ENCODE results near the gene GTF2H4. TPM values are rescaled to one million over a fixed set of nuclear protein-coding genes. Genes with fewer than 3 reads are reported as not detected.

GTF2H4 gene
- polyA plus RNA-seq, 1 donor from 2014 or later: 101 TPM

- TF ChIP-seq EZH2 (IDR thresholded peaks at IDR 0.05; ENCODE audit: borderline replicate concordance, insufficient read depth, low read length, poor library complexity, severe bottlenecking) (no peak), TAF1 (IDR thresholded peaks at IDR 0.05; ENCODE audit: low read depth) (no peak), RAD21 (conservative IDR thresholded peaks at IDR 0.05) (no peak)
These were observed 39.2 kb downstream of the GTF2H4 start (continued) for GRCh38 chr6:30947231-30947630.

GRCh38 chr6:30948811-30949210 is 40.8 kb downstream of the GTF2H4 start:
- Histone ChIP-seq H2AFZ (ENCODE audit: low read depth, low read length) (no peak overlapping the region), H3K9ac (ENCODE audit: low read length) (no peak overlapping the region), H3K79me2 (replicated peaks; ENCODE audit: insufficient read depth, low read length) (no peaks in the 10 kb centered on the region), H3K4me3 (ENCODE audit: low read length) (no peak overlapping the region), H3K9me2 (ENCODE audit: insufficient read depth, low read length) (no peaks in the 10 kb centered on the region), H3F3A (ENCODE audit: insufficient read depth, low read length, poor library complexity, severe bottlenecking) (no peaks in the 10 kb centered on the region), H3K27ac (ENCODE audit: low read length) (no peak overlapping the region), H4K20me1 (ENCODE audit: insufficient read depth) (no peaks in the 10 kb centered on the region), H3K36me3 (ENCODE audit: insufficient read depth, low read length) (no peaks in the 10 kb centered on the region), H3K4me2 (ENCODE audit: low read length) (no peak overlapping the region), H3K27me3 (ENCODE audit: insufficient read depth, low read depth, low read length) (peaks cover 3% of the 10 kb centered on the region), H3K9me3 (ENCODE audit: low read length) (peaks cover 6% of the 10 kb centered on the region)
- TF ChIP-seq MXI1 (conservative IDR thresholded peaks at IDR 0.05; ENCODE audit: poor library complexity, severe bottlenecking) (no peak), EP300 (conservative IDR thresholded peaks at IDR 0.05; ENCODE audit: poor library complexity, severe bottlenecking) (no peak), REST (IDR thresholded peaks at IDR 0.05; ENCODE audit: borderline replicate concordance) (no peak), POLR2AphosphoS5 (IDR thresholded peaks at IDR 0.05) (no peak), RAD21 (conservative IDR thresholded peaks at IDR 0.05) (no peak), CTCF (IDR thresholded peaks at IDR 0.05; ENCODE audit: poor library complexity, severe bottlenecking) (no peak), TAF1 (IDR thresholded peaks at IDR 0.05; ENCODE audit: low read depth) (no peak), EZH2 (IDR thresholded peaks at IDR 0.05; ENCODE audit: borderline replicate concordance, insufficient read depth, low read length, poor library complexity, severe bottlenecking) (no peak), SMC3 (conservative IDR thresholded peaks at IDR 0.05; ENCODE audit: poor library complexity) (no peak)

GRCh38 chr6:30951907-30952469 is 44.0 kb downstream of the GTF2H4 start:
- Histone ChIP-seq H3K9ac (ENCODE audit: low read length) (no peak overlapping the region), H4K20me1 (ENCODE audit: insufficient read depth) (no peaks in the 10 kb centered on the region), H3K79me2 (replicated peaks; ENCODE audit: insufficient read depth, low read length) (no peaks in the 10 kb centered on the region), H3K4me3 (ENCODE audit: low read length) (no peak overlapping the region), H3K36me3 (ENCODE audit: insufficient read depth, low read length) (no peaks in the 10 kb centered on the region), H3K27ac (ENCODE audit: low read length) (no peak overlapping the region), H3K4me2 (ENCODE audit: low read length) (no peak overlapping the region), H2AFZ (ENCODE audit: low read depth, low read length) (no peak overlapping the region), H3K9me2 (ENCODE audit: insufficient read depth, low read length) (no peaks in the 10 kb centered on the region), H3K27me3 (ENCODE audit: insufficient read depth, low read depth, low read length) (peaks cover 21% of the 10 kb centered on the region), H3F3A (ENCODE audit: insufficient read depth, low read length, poor library complexity, severe bottlenecking) (no peaks in the 10 kb centered on the region), H3K9me3 (ENCODE audit: low read length) (peaks cover 6% of the 10 kb centered on the region)
- TF ChIP-seq REST (IDR thresholded peaks at IDR 0.05; ENCODE audit: borderline replicate concordance) (no peak), POLR2AphosphoS5 (IDR thresholded peaks at IDR 0.05) (no peak), TAF1 (IDR thresholded peaks at IDR 0.05; ENCODE audit: low read depth) (no peak)
